Activated T-helper 1 cell treated with anti-CD3 and anti-CD28 coated beads, Interleukin-2, amount 50 U/mL, for 16 hours (primary cell): ENCODE results near the gene ANKRD11.
"Not testable (repeated sequence)": the region's sequence is repeated elsewhere in the genome, so short reads cannot be mapped to it uniquely, and the experiment has no call there.

Source experiments
- DNase-seq, 2 donors: peaks; one replicate each; pipeline ENCODE4 v3.0.0-alpha.2; 2020; ENCODE audit warnings: low read depth in 1 of 2, low spot score in 1 of 2

Gene ANKRD11

DNA sequence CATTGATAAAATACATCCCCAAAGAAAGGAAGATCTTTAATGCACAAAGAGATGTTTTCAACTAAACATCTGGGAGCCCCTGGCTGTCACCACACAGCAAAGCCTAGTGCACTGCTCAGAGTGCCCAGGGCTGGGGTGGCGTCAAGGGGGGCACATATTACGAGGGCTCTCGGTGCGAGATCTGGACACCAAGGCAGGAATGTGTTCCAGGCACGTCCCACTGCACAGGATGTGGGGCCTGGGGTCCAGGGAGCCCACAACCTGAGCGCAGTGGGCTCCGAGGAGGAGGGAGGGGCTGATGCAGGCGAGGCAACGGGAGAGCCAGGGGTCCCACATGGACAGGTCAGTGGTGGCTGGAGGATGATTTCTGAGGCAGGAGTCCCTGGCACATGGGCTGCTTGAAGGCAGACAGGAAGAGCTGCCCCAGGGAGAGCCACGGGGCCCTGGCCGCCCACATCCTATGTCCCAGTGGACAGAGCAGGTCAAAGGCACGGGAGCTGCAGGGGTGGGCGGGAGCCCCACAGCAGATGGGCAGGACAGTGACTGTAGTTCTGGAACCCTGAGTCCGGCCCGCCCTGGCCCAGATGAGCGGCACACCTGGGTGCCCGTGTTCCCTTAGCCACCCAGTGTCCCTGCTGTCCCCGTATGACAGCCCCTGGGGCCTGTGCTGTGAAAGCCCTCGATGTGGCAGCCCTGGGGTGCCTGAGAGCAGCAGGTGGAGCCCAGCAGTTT is 216.5 kb downstream of the ANKRD11 start:
- DNase-seq, result no peak

DNA sequence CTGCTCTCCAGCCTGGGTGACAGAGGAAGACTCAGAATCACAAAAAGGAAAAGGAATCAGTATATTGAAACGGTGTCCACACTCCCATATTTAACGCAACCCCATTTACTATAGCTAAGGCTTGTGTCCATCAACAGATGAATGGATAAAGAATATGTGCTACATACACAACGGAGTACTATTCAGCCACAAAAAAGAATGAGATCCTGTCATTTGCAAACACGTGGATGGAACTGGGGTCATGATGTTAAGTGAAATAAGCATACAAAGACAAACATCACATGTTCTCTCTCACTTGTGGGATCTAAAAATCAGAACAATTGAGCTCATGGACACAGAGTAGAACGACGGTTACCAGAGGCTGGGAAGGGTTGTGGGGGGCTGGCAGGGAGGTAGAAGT is 217.7 kb downstream of the ANKRD11 start:
- DNase-seq, result no peak

GRCh38 chr16:89270666-89271345 is 219.6 kb downstream of the ANKRD11 start:
- DNase-seq, result no peak

DNA sequence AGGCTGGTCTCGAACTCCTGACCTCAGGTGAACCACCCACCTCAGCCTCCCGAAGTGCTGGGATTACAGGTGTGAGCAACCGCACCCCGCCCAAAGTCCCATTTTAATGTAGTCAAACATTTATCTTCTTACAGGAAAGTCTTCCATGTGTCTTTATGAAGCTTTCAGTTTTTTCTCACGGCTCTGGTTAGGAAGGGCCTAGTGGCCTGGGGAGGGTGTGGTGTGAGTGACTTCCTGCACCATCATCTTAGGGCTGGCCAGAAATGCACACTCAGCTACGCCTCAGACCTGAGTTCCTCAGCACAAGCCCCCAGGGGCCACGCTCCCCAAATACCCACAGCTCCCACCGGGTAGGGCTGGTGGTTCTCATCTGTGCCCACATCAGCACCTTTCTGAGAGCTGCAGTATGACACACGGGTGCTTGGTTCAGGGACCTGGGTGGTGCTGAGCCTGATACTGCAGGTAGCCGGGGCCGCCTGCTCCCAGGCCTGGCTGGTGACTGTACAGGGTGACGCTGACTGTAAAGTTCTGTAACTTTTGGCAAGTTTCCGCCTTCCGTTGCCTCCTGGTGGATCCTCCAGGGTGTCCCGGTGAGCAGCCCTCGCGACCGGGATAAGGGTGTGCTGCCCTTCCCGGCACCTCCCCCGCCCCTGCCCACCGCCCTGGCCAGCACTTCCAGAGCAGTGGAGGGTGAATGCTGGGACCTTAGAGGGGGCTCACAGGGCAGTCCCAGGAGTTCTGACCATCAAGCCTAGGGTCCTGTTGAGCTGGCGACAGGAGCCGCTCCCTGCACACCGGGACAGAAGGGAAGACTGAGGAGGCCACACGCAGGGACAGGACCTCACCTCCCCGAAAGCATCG is 220.3 kb downstream of the ANKRD11 start:
- no peak for DNase-seq

GRCh38 chr16:89268987-89269735 is 221.2 kb downstream of the ANKRD11 start:
- no peak for DNase-seq

DNA sequence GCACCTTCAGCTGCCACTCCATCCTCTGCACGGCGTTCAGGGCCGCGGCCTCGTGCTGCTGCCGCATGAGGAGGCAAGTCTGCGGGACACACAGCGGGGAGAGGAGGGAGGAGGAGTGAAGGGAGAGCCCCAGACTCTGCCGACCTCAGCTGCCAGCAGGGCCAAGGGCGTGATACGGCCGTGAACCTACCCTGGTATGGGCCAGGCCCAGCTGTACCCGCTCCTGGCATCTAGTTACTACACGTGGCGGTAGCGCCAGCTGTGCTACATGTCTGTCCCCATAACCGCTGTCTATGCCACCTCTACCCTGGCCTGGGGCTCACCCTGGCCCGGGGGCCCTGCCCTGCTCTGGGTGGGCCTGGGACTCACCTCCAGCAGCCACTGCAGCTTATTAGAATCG is 221.8 kb downstream of the ANKRD11 start:
- no peak for DNase-seq

GRCh38 chr16:89267746-89268145 is 222.6 kb downstream of the ANKRD11 start:
- DNase-seq, result not testable (repeated sequence)

DNA sequence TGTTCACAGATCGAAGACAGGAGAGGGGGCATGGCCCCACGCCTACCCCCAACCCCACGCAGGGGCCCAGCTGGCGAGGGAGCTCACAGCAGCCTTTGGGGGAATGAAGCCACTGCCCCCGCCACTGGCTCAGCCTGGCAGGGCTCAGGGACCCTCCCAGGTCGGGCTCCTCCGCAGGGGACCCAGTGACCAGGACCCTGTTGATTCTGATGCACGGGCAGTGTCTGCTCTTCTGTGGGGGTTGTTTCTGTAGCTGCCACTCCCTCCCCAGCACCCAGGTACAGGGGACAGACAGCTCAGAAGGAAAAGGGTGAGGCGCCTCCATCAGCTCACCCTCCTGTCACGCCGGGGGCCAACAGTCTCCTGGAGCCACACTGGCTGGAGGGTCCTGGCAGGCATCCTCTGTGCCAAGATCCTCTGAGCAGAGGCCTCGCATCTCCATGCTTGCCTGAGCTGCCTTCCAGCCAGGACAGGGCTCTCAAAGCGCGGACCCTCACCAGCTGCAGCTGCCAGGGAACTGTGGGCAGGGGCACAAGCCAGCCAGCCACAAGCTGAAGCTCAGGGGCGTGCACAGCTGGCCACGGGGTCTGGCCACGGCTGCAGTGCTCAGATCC is 223.7 kb downstream of the ANKRD11 start:
- DNase-seq, result no peak

DNA sequence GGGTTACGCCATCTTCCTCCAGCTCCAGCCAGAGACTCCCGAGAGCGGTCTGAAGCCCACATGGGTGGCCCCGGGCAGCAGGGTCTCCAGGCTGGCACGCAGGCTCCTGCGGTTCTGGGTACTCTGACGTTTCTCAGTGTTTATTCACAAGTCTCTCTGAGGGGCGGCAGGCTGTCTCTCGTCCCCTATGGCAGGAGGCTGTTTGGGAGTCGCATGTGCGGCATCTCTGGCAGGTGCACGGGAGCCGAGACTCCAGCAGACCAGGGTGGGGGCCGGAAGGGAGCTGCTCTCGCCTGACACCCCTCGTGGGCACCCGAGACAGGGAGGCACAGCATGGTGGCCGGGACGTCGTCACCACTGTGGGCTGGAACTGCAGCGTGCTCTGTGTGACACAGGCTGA is 224.7 kb downstream of the ANKRD11 start:
- DNase-seq, result no peak

DNA sequence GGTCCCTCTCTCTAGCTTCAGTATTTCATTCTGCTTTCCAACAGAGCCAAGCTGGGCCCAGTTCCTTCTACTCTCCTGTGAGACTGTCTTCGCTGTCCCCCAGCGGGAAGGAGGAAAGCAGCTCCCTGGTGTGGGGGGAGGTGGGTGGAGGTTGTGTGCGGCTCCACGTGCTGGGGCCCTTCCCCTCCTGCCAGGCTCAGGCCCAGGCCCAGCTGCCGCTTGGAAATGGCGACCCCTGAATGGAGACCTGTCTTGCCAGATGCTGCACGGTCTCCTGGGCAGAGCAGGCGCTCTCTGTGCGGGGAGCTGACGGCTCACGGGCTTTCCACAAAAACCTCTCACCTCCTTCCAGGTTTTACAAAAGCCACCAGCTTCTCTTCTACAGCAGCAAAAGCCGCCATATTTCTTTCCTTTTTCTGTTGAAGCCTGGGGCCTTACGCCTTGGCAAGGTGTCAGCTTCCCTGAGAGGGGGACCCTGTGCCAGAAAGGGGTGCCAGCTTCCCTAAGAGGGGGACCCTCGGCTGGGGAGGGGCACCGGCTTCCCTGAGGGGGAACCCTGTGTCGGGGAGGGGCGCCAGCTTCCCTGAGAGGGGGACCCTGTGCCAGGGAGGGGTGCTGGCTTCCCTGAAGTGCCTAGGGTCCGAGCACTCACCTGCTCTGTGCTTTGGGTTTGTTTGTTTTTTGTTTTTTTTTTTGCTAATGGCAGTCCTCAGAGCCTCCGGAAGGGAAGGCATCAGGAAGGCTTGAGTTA is 225.4 kb downstream of the ANKRD11 start:
- no peak for DNase-seq

DNA sequence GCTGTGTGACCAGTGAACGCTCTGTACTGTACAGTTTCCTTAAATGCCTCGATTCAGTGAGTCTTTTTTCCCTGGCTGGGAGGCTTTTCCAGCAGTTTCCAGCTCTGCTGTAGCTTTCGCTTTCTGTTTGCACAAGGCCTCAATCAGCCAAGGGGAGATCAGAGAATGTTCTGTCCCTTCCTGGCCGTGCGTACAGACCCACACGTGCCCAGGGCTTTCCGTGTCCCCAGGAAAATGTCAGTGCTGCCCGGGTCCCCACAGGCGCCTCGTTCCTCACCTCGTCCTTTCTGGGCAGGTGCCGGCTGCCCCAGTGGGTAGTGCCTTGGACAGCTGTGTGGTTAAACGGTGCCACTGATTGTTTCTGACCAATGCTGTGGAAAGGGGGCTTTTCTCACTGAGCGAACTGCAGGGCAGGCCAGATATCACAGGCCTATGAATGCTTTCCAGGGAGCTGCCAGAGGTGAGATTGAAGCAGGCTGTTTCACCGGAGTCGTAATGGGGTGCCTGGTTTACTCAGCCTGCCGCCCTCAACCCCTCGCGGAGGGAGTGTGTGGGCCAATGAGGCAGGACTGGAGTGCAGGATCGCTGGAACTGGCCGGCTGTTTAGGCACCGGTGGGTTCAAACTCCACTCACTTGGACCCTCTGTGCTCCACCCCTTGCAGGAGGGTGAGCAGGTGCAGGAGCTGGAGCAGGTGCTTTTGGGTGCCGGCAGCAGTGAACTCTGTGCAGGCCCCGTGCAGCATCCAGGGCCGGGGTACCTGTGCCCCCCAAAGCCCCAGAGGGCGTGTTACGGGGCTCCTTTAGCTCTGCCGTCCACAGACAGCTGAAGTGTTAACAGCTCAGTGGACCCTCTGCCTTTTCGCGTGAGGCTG is 228.4 kb downstream of the ANKRD11 start:
- DNase-seq, result no peak

DNA sequence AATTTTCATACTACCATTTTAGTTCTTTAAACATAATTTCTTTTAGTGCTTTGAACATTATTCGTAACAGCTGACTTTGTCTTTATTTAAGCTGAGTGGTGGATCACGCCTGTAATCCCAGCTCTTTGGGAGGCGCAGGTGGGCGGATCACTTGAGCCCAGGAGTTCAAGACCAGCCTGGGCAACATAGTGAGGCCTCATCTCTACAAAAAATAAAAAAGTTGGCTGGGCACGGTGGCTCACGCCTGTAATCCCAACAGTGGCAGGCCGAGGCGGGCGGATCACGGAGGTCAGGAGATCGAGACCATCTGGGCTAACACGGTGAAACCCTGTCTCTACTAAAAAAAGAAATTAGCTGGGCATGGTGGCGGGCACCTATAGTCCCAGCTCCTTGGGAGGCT is 230.5 kb downstream of the ANKRD11 start:
- not testable (repeated sequence) for DNase-seq

DNA sequence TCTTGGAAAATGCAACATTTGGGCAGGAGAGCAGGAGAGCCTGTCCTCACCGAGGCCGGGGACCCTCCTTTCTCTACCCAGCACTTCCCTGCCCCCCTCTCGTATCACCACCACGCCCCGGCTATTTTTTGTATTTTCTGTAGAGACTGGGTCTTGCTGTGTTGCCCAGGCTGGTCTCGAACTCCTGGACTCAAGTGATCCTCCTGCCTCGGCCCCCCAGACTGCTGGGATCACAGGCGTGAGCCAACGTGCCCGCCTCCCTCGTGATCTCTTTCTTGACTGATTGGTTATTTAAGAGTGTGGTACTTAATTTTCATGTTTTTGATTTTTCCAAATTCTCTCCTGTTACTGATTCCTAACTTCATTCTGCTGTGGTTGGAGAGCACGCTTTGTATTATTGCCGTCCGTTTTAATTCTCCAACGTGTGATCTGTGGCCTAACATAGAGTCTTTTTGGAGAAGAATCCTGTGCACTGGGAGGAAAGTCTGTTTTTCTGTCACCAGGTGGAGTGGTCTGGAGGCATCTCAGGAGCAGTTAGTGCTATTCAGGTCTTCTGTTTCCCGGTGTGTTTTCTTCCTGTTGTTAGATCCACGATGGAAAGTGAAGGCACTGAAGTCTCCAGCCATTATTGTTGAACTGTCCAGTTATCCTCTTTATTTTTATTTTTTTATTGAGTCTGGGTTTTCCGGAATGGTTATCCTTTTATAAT is 232.4 kb downstream of the ANKRD11 start:
- DNase-seq, result no peak

GRCh38 chr16:89257281-89257731 is 233.1 kb downstream of the ANKRD11 start:
- DNase-seq, result no peak

DNA sequence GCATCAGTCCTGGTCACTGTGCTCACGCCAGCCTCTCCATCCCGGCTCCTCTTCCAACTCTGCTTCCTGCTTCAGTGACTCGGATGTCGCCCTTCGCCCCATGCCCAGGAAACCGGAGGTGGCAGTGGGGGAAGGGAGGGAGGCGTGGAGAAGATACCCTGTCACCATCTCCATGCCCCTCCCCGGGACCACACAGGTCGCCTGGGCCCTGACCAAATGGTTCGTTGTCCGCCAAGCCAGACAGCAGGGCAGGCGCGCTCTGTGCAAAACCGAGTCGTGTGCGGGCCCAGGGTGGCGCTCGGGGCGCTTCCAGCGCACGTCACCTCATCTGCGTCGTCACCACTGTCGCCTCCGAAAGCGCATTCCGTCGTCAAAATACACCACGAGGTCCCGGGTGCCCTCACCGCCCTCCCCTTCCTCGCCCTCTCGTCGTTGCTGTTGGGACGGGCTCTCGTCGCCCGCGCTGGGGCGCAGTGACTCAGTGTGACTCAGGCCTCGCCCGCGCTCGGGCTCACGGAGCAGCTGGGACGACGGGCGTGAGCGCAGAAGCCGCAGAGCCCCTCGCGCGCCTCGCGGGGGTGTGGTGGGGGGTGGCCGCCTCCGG is 233.6 kb downstream of the ANKRD11 start:
- peak; percentile 39 to 65 for DNase-seq

- DNase-seq, result no peak
Observed at GRCh38 chr16:89253548-89254287, 236.6 kb downstream of the ANKRD11 start.
